ENCODE data around the gene CDCA4.

The CDCA4 gene

GRCh38 chr14:104982548-104983230, 38.2 kb downstream of the CDCA4 start:
- no peak for DNase-seq (ENCODE audit: low read depth)
- H3K4me3 ChIP-seq (ENCODE audit: low read depth, low read length), result no peak overlapping the region
- no peak for TF ChIP-seq POLR2A (IDR thresholded peaks at IDR 0.05; ENCODE audit: extremely low read depth, insufficient read length)
- no peak for TF ChIP-seq MAX (IDR thresholded peaks at IDR 0.05; ENCODE audit: low read depth, low read length)
- TF ChIP-seq MYC (IDR thresholded peaks at IDR 0.05; ENCODE audit: low read depth, low read length), result no peak
- TF ChIP-seq, protein P1, sequence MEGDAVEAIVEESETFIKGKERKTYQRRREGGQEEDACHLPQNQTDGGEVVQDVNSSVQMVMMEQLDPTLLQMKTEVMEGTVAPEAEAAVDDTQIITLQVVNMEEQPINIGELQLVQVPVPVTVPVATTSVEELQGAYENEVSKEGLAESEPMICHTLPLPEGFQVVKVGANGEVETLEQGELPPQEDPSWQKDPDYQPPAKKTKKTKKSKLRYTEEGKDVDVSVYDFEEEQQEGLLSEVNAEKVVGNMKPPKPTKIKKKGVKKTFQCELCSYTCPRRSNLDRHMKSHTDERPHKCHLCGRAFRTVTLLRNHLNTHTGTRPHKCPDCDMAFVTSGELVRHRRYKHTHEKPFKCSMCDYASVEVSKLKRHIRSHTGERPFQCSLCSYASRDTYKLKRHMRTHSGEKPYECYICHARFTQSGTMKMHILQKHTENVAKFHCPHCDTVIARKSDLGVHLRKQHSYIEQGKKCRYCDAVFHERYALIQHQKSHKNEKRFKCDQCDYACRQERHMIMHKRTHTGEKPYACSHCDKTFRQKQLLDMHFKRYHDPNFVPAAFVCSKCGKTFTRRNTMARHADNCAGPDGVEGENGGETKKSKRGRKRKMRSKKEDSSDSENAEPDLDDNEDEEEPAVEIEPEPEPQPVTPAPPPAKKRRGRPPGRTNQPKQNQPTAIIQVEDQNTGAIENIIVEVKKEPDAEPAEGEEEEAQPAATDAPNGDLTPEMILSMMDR (IDR thresholded peaks at IDR 0.05; ENCODE audit: low read depth, low read length), result no peak

- H3K4me3 ChIP-seq (ENCODE audit: low read depth, low read length), result no peak overlapping the region
- TF ChIP-seq POLR2A (IDR thresholded peaks at IDR 0.05; ENCODE audit: extremely low read depth, insufficient read length) (no peak), MYC (IDR thresholded peaks at IDR 0.05; ENCODE audit: low read depth, low read length) (no peak), MAX (IDR thresholded peaks at IDR 0.05; ENCODE audit: low read depth, low read length) (no peak)
- TF ChIP-seq, protein P1 (IDR thresholded peaks at IDR 0.05; ENCODE audit: low read depth, low read length), result no peak
- no peak for DNase-seq (ENCODE audit: low read depth)
These were observed 39.0 kb downstream of the CDCA4 start for GRCh38 chr14:104981699-104982541.

DNA sequence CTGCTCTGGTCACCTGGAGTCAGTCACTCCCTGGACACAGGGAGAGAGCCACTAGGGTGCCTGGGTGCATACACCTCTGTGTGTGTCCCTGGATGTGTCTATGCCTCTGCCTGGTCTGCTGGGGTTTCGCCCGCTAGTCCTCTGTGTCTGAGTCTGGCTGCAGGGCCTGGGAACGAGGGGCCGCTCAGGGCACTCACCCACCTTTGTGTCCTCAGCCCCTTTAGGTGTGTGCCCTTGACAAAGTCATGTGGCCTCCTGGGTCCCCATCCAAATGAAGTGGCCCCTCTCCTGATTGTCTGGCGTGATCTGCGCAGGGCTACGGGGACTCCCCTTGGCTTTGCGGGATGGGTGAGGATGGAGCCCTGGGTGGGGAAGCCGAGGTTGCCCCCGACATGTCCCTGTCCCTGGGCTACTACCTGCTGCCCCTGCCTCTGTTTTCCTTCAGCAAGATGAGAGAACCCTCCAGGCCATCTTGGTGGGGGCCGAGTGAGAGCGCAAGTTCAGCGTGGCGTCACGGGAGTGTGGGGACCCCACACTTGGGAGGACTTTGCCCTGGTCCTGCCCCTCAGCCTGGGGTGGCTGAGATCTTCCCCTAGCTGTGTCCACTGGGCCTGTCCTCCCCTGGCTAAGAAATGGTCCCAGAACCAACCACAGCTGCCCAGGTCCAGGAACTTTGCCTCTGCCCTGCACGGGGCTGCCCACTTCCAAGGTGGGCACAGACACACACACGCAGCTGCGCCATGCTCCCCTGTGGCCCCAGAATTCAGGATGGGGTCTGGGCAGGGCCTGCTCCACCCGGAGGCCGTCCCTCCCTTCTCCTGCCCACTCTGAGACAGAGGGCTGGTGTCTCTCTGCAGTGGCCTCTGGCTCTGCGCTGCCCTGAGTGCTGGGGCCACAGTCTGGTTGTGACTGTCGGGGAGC, 40.0 kb downstream of the CDCA4 start:
- H3K4me3 ChIP-seq (ENCODE audit: low read depth, low read length), result no peak overlapping the region
- DNase-seq (ENCODE audit: low read depth), result no peak
- TF ChIP-seq MAX (IDR thresholded peaks at IDR 0.05; ENCODE audit: low read depth, low read length) (no peak), POLR2A (IDR thresholded peaks at IDR 0.05; ENCODE audit: extremely low read depth, insufficient read length) (no peak), MYC (IDR thresholded peaks at IDR 0.05; ENCODE audit: low read depth, low read length) (no peak)
- TF ChIP-seq, protein P1 (IDR thresholded peaks at IDR 0.05; ENCODE audit: low read depth, low read length), result no peak

DNA sequence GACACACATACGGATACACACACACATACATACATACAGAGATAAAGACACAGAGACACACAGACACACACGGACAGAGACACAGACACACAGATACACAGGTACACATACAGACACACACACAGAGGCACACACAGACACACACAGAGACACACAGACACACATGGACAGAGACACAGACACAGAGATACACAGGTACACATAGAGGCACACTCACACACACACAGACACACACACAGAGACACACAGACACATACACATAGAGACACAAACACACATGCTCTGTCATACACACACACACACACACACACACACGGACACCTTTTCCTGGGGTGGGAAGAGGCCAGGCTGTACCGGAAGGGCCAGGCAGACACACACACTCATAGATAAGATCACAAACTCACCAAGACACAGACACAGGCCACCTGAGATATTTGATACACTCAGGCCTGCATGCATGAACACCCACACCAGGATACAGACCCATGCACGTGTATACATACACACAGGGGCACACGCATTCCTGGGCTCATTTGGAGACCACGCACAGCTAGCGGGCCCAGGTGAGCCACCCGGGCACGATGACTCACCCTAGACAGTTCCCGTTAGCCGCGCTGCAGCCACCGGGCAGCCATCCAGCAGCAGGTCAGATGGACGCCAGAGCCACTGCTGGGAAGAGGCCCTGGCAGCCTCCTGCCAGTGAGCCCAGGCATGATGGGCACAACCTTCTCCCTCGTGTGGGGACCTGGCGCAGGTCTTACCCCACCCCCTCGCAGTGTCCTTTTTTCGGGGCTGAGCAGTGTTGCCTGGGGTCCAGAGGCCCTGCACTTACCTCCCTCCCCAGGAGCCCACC, 40.9 kb downstream of the CDCA4 start:
- no peak for DNase-seq (ENCODE audit: low read depth)

More for the DNA sequence above, 40.9 kb downstream of the CDCA4 start:
- H3K4me3 ChIP-seq (ENCODE audit: low read depth, low read length), result no peak overlapping the region
- TF ChIP-seq MYC (IDR thresholded peaks at IDR 0.05; ENCODE audit: low read depth, low read length) (no peak), POLR2A (IDR thresholded peaks at IDR 0.05; ENCODE audit: extremely low read depth, insufficient read length) (no peak), MAX (IDR thresholded peaks at IDR 0.05; ENCODE audit: low read depth, low read length) (no peak)
- TF ChIP-seq, protein P1 (IDR thresholded peaks at IDR 0.05; ENCODE audit: low read depth, low read length), result no peak

Data from NB4 (cell line).